Neural cell (in vitro differentiated cells): ENCODE results near the gene UMPS.

Experiments used
- EP300 ChIP-seq: fragments of 450-650 bp; conservative IDR thresholded peaks from 2 replicates; pipeline ENCODE4 v1.6.1; 2014; ENCODE audit warnings: antibody characterized with exemption, mild to moderate bottlenecking, moderate library complexity; ENCODE audit not compliant: poor library complexity, severe bottlenecking
- POLR2AphosphoS5 ChIP-seq: IDR thresholded peaks from 2 replicates; pipeline ENCODE4 v1.6.1; 2012
- TF ChIP-seq, protein P1 (sequence below): fragments of 450-650 bp; IDR thresholded peaks from 2 replicates; pipeline ENCODE4 v1.5.1; 2014; ENCODE audit warnings: antibody characterized with exemption, mild to moderate bottlenecking, moderate library complexity; ENCODE audit not compliant: poor library complexity, severe bottlenecking

DNA sequence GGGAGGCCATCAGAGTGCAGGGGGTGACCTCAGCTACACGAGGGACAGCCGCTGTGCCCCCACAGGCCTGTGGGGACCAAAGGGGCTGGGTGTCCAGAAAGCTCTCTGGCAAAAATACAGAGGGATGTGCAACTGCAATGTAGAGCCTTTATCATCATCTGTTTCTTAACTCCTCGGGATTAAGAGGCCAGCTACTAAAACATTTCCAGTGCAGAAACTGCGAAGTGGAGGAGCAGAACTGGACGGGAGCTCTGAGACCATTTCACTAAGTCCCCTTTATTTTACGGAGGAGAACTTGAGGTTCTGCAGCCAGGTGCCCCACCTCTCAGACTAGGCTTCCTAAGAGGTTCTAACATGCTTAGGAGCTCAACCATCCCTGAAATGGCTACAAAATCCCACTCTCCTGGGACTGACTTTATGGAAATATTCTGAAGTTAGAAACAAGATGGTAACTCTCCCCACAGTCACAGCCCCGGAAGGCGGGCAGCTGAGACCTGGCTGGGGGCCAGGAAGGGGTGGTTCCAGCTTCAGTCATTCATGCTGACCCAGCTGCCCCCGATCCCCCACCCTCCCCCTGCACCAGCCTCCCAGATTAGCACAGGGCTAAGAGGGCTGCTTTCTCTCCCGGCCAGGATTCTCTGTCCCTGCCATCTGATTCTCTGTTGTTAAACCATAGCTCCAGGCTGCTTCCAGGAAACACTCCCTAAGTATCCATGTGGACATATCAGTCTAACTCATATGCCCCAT lies 40.3 kb downstream of the UMPS start:
- no peak for TF ChIP-seq EP300
- TF ChIP-seq, protein P1, sequence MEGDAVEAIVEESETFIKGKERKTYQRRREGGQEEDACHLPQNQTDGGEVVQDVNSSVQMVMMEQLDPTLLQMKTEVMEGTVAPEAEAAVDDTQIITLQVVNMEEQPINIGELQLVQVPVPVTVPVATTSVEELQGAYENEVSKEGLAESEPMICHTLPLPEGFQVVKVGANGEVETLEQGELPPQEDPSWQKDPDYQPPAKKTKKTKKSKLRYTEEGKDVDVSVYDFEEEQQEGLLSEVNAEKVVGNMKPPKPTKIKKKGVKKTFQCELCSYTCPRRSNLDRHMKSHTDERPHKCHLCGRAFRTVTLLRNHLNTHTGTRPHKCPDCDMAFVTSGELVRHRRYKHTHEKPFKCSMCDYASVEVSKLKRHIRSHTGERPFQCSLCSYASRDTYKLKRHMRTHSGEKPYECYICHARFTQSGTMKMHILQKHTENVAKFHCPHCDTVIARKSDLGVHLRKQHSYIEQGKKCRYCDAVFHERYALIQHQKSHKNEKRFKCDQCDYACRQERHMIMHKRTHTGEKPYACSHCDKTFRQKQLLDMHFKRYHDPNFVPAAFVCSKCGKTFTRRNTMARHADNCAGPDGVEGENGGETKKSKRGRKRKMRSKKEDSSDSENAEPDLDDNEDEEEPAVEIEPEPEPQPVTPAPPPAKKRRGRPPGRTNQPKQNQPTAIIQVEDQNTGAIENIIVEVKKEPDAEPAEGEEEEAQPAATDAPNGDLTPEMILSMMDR: no peak
- no peak for TF ChIP-seq POLR2AphosphoS5
